HG03342 (cell line): Measurements from ENCODE around the gene TLE6.
"Not testable (repeated sequence)": the region's sequence is repeated elsewhere in the genome, so short reads cannot be mapped to it uniquely, and the experiment has no call there.

ENCODE experiments used
- ATAC-seq: cut with Tn5 transposase; IDR thresholded peaks from one replicate; pipeline ENCODE4 v1.9.1; 2021; ENCODE audit warnings: mild to moderate bottlenecking, moderate library complexity; ENCODE audit not compliant: unreplicated experiment

TLE6 gene

DNA sequence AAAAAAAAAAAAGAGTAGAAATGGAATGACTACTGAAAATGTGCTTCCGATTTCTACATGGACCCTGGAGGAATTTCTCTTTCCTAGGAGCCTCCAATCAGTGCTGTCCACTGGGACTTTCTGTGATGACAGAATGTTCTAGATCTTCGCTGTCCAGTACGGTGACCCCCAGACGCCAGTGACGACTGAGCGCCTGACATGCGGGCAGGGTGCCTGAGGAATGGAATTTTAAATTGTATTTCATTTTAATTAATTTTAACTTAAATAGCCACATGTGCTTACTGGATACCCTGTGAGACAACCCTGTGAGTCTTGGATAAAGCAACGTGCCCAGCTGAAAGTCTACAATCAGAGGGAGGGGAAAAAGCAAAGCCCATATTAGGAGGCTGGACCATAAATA lies 4.1 kb upstream of the TLE6 start:
- no peak for ATAC-seq

DNA sequence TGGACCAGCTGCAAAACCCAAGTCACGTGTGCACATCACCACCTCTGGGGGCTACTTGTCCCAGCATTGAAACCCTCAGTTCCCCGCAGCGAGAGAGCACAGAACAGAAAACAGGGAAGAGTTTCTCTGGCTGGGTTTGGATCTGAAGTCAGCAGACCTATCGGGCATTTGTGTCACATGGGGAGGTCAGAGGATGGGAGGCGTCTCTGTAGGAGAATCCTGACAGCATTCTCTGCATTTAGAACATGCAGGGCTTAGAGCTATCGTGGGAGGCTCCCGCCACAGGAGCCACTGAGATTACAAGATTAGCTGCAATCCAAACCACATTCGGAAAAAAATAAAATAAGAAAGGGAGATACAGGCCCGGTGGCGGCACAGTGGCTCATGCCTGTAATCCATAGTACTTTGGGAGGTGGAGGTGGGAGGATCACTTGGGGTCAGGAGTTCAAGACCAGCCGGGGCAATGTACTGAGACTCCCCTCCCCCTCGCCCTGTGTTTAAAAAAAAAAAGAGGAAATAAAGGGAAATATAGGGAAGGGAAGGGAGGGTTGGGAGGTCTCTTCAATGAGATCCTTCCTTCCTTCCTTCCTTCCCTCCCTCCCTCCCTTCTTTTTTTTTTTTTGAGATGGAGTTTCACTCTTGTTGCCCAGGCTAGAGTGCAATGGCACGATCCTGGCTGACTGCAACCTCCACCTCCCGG lies 2.9 kb upstream of the TLE6 start:
- no peak for ATAC-seq

GRCh38 chr19:2976609-2977000 lies 759 bp upstream of the TLE6 start:
- ATAC-seq, result no peak

DNA sequence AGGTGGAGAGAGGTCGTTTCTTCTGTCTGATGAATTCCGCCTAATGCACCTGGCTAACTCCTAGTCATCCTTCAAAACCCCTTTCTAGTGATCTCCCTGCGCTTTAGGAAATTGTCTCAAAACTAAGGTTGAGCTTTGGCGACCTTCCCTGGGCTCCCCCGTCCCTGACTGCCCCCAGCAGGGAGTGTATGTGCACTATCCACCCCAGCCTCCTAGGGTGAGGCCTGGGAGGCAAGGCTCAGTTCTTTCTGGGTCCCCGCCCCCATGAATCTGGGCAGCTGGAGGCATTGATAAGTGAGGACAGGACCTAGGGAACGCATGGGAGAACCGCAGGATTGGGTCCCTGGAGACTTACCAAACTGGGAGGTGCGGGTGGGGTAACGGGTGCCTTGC lies 378 bp downstream of the TLE6 start:
- ATAC-seq, result no peak

DNA sequence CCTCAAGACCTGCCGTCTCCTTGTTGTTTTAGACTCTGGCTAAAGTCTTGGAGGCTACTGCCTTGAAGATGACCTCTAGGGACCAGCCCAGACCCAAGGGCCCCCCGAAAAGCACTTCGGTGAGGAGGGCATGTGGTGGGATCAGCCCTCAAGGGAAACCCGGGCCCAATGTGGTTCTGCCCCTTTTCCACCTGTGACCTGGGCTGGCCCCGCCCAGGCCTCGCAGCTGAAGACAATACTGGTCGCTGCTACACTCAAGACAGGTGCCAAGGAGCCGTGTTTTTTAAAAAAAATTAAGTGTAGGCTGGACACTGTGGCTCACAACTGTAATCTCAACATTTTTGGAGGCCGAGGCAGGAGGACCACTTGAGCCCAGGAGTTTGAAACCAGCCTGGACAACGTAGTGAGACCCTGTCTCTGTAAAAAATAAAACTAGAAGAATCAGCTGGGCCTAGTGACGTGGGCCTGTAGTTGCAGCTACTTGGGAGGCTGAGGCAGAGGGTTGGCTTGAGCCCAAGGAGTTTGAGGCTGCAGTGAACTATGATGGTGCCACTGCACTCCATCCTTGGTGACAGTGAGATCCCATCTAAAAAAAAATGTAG lies 903 bp downstream of the TLE6 start:
- no peak for ATAC-seq

- no peak for ATAC-seq
These were observed 1.4 kb downstream of the TLE6 start for GRCh38 chr19:2978772-2979171.

DNA sequence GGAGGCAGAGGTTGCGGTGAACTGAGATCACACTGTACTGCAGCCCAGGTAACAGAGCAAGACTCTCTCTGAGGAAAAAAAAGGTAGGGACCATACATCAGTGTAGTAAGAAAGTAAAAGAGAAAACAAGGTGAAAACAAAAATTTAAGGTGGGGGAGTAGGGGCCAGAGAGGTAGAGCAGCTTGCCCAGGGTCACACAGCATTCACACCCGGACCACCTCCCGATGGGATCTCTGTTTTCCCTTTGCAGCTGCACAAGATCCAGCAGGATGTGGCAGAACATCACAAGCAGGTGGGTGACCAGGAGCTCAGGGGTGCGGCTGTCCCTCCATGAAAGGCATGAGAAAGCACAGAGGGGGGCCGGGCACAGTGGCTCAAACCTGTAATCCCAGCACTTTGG lies 4.5 kb downstream of the TLE6 start:
- no peak for ATAC-seq

DNA sequence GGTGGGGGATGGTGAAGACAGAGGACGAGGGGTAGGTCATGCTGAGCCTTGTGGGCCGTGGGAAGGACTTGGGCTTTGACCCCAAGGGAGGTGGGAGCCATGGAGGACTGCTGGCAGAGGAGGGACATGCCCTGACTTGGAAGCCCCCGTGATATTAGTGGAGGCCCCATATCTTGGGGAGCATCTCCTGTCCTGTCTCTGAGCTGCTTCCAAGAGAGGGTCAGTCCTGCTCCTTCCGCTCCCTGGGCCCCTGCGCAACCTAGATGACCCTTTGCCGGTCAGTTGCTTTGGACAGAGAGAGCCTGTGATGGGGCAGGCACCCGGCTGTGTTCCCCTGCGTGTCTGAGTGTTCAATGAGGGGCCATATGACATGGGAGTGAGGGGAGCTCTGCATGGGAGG lies 5.2 kb downstream of the TLE6 start:
- no peak for ATAC-seq

- ATAC-seq, result no peak
These were observed 5.6 kb downstream of the TLE6 start for GRCh38 chr19:2982983-2983350.

GRCh38 chr19:2983351-2984214 lies 6.2 kb downstream of the TLE6 start:
- no peak for ATAC-seq

DNA sequence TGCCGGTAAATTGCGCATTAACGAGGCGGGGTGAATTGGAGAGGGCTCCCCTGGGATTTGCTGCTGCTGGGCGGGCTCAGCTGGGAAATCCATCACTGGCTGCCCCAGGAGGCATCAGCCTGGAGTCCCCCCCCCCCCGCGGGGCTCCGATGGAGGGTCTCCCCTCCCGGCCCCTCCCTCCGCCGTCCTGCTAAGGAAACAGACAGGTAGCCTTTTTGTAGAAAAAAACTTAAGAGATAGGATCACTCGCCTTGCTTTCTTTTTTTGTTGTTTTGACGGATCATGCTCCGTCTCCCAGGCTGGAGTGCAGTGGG lies 6.8 kb downstream of the TLE6 start:
- no peak for ATAC-seq

GRCh38 chr19:2986951-2987524 lies 9.7 kb downstream of the TLE6 start:
- ATAC-seq, result no peak

- no peak for ATAC-seq
These were observed 10.4 kb downstream of the TLE6 start for GRCh38 chr19:2987797-2988196.

DNA sequence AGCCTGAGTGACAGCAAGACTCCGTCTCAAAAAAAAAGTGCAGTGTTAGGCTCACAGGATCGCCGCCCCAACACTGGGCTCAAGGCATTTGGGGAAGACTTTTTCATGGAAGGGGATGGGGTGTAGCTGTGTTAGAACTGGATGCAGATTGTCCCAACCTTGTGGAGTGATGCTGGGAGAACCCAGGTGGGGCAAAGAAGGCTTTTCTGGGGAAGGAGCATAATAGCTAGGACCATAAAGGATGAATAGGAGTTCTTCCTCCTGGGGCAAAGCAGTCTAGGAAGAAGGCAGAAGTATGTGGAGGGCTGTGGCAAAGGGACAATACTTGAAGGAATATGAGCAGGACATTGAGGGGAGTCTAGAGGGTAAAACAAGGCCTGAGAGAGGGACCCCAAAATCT lies 11.2 kb downstream of the TLE6 start:
- ATAC-seq, result no peak

DNA sequence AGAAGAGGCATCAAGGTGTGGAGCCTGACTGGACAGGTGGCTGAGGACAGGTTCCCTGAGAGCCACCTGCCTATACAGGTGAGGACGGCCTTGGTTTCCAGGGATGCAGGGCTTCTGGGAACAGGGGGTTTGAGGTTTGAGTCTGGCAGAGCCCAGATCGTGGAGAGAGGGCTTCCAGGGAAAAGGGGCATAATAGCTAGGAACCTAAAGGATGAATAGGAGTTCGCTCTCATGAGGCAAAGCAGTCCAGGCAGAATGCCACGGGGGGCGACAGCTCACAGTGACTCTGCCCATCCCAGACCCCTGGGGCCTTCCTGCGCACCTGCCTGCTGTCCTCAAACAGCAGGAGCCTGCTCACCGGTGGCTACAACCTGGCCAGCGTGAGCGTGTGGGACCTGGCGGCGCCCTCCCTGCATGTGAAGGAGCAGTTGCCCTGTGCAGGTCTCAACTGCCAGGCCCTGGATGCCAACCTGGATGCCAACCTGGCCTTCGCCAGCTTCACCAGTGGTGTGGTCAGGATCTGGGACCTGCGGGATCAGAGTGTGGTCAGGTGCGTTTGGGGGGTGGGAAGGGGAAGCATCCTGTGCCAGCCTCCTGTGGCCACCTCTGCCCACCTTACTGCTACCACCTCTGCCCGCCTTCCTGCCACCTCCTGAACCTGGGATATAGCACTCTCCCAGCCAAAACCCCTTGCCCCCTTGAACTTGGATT lies 12.0 kb downstream of the TLE6 start:
- no peak for ATAC-seq

GRCh38 chr19:2992333-2992732 lies 15.0 kb downstream of the TLE6 start:
- ATAC-seq, result not testable (repeated sequence)

- ATAC-seq, result no peak
These were observed 15.6 kb downstream of the TLE6 start for GRCh38 chr19:2992958-2993357.

GRCh38 chr19:2993579-2993978 lies 16.2 kb downstream of the TLE6 start:
- no peak for ATAC-seq

DNA sequence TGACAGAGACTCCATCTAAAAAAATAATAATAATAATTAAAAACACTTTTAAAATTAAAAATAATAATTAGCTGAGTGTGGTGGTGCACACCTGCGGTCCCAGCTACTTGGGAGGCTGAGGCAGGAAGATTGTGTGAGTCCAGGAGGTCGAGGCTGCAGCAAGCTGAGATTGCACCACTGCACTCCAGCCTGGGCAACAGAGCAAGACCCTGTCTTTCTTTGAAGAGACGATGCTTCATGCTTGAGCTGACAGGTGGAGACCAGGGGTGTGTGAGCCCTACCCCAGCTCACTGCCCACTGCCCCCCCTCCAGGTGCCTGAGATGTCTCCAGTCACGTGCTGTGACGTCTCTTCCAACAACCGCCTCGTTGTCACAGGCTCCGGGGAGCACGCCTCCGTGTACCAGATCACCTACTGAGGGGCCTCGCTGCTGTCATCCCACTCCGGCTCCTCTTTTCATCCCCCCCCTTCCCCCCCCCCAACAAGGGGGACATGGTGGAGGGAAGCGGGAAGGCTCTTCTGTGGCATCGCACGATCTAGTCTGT lies 17.3 kb downstream of the TLE6 start:
- no peak for ATAC-seq

DNA sequence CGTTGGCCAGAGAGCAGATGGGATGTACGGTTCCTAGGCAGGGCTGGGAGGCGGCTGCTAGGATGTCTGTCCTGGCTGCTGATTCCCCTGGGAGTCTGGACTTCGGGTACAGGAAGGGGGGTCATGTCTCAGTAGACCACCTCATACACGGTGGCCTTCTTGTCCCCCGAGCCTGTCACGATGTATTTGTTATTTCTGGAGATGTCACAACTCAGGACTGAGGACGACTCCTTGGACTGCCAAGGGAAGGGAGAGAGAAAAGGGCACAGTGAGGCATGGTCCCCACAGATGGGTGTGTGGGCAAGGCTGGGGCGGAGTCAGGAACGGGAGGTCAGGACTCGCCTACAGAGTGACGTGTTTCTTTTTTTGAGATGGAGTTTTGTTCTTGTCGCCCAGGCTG lies 20.4 kb downstream of the TLE6 start:
- no peak for ATAC-seq

DNA sequence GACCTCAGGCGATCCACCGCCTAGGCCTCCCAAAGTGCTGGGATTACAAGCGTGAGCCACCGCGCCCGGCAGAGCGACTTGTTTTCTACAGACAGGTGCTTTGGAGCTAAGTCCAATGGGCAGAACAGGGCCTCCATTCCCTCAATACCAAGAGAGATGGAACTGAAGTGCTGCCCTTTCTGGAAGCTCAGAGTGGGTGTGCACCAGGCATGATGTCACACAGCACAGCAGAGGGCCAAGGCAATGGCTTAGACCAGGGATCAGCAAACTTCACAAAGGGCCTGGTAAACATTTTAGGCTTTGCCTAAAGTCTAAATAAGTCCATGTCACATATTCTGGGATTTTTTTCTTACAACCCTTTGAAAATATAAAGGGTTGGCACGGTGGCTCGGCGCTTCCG lies 21.3 kb downstream of the TLE6 start:
- ATAC-seq, result no peak
